Activated naive CD8-positive, alpha-beta T cell (primary cell): ENCODE measurements around the gene MEI1.
A peak's percentile ranks its signal among the peaks of the same experiment; 100 is the strongest.

Source experiments
- H3K27ac Mint-ChIP-seq: one replicate; pipeline ENCODE4 v1.8.0; 2021; ENCODE audit warnings: mixed read lengths
- H3K27me3 Mint-ChIP-seq: one replicate; pipeline ENCODE4 v1.8.0; 2021; ENCODE audit warnings: mixed read lengths
- H3K36me3 Mint-ChIP-seq: one replicate; pipeline ENCODE4 v1.8.0; 2021; ENCODE audit warnings: mixed read lengths
- H3K4me1 Mint-ChIP-seq: one replicate; pipeline ENCODE4 v1.8.0; 2021; ENCODE audit warnings: low read depth, mixed read lengths
- H3K4me3 Mint-ChIP-seq: one replicate; pipeline ENCODE4 v1.8.0; 2021; ENCODE audit warnings: mild to moderate bottlenecking, mixed read lengths
- H3K9me3 Mint-ChIP-seq: one replicate; pipeline ENCODE4 v1.8.0; 2021; ENCODE audit warnings: low read depth, mixed read lengths

MEI1 gene

DNA sequence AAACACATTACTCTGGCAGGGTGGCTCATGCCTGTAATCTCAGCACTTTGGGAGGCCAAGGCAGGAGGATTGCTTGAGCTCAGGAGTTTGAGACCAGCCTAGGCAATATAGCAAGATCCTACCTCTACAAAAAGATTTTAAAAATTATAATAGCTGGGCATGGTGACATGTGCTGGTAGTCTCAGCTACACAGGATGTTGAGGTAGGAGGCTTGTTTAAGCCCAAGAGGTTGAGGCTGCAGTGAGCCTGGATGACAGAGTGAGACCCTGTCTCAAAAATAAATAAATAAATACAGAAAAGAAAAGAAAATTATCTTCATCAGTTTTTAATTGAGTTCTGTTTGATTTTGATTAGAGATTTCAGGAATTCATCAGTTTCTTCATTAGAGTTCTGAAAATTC, 106.3 kb downstream of the MEI1 start:
- Mint-ChIP-seq H3K9me3 (no peaks in the 10 kb centered on the region), H3K36me3 (peaks cover 5% of the 10 kb centered on the region), H3K27me3 (no peaks in the 10 kb centered on the region), H3K4me3 (no peak overlapping the region), H3K27ac (no peak overlapping the region), H3K4me1 (peaks cover 28% of the 10 kb centered on the region)

DNA sequence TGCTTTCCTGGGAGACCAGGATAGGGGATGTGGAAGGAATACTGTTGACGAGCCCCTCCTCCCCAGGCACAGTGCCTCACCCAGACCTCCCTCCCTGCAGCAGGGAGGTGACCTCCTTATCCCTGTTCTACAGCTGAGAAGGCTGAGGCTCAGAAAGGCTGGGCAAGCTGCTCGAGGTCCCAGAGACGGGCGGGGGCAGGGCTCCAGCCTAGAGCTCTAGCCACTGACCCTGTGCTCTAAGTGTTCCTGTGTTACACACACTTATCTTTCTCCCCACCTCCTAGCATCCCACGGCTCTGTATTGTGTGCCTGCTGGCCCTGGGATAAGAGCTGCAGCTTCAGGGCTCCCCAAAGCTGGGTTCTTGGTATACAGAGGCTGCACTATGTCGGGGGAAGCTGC, 109.1 kb downstream of the MEI1 start:
- Mint-ChIP-seq H3K9me3 (no peaks in the 10 kb centered on the region), H3K27ac (no peak overlapping the region), H3K4me3 (no peak overlapping the region), H3K4me1 (peaks cover 10% of the 10 kb centered on the region), H3K27me3 (no peaks in the 10 kb centered on the region), H3K36me3 (peaks cover 5% of the 10 kb centered on the region)

DNA sequence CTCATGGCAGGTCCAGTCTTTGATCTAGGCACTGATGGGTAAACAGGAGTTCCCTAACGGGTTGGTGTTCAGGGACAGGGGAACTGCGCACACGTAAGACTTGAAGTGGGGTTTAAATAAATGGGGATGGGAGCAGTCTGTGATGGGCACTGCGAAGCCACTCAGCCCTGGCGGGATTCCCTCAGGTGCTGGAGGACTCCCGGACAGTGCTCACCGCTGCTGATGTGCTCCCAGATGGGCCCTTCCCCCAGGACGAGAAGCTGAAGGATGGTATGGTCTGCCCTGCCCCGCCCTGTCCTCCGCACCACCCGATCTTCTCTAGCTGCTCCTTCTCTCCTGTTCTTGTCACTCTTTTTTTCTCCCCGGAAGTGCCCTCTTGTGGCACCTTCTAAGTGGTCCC, 110.7 kb downstream of the MEI1 start:
- Mint-ChIP-seq H3K4me3 (no peak overlapping the region), H3K9me3 (no peaks in the 10 kb centered on the region), H3K27me3 (no peaks in the 10 kb centered on the region), H3K4me1 (peaks cover 4% of the 10 kb centered on the region), H3K27ac (no peak overlapping the region), H3K36me3 (peaks cover 5% of the 10 kb centered on the region)

DNA sequence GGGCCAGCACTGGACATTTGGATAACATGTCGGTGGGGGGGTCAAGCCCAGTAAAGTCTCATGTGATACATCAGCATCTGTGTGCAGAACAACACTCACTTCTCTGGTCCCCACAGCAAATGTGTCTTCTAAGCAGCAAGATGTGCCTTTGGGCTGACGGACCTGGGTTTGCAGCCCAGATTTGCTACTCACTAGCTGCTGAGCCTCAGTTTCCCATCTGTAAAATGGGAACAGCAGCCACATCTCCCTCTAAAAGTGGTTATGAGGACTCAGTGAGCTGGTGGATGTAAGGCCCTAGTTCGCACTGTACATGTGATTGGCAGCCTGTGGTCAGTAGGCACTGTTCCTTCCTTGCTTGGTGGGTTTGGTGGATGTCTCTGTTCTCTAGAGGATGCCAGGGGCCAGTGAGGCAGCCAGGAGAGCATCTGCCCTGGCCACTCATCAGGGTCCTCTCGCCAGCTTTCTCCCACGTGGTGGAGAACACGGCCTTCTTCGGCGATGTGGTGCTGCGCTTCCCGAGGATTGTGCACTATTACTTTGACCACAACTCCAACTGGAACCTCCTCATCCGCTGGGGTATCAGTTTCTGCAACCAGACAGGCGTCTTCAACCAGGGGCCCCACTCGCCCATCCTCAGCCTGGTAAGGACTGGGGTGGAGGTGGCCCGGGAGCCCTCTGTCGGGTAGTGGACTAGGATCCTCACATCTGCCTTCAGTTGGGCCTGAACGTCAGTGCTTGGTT, 113.7 kb downstream of the MEI1 start:
- no peak overlapping the region for H3K27ac Mint-ChIP-seq
- no peaks in the 10 kb centered on the region for H3K4me1 Mint-ChIP-seq
- H3K36me3 Mint-ChIP-seq = peaks cover 8% of the 10 kb centered on the region
- no peaks in the 10 kb centered on the region for H3K9me3 Mint-ChIP-seq
- H3K27me3 Mint-ChIP-seq = no peaks in the 10 kb centered on the region
- no peak overlapping the region for H3K4me3 Mint-ChIP-seq

DNA sequence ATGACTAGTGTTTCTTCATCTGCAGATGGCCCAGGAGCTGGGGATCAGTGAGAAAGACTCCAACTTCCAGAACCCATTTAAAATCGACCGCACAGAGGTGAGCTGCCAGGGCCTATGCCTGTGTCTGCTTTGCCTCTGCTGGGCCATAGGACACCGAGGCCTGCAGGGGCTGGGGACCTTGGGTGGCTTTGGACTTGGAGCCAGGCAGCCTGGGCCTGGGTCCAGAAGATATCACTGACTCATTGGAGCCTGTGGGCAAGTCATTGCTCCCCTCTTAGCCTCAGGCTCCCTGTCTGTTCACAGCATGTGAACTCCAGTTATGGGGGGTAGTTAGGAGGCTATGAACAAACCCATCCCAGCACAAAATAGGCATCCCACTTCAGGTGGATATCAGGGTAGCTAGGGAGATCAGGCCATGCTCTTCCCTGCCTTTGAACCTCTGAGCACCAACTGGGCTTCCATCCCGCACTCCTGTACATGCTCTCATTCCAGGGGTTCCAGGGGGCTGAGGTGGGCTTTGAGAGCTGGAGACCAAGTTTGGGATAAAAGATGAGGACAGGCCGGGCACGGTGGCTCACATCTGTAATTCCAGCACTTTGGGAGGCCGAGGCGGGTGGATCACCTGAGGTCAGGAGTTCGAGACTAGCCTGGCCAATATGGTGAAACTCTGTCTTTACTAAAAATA, 114.6 kb downstream of the MEI1 start:
- Mint-ChIP-seq H3K27ac (no peak overlapping the region), H3K27me3 (no peaks in the 10 kb centered on the region), H3K9me3 (no peaks in the 10 kb centered on the region), H3K36me3 (peaks cover 8% of the 10 kb centered on the region), H3K4me3 (no peak overlapping the region), H3K4me1 (no peaks in the 10 kb centered on the region)

DNA sequence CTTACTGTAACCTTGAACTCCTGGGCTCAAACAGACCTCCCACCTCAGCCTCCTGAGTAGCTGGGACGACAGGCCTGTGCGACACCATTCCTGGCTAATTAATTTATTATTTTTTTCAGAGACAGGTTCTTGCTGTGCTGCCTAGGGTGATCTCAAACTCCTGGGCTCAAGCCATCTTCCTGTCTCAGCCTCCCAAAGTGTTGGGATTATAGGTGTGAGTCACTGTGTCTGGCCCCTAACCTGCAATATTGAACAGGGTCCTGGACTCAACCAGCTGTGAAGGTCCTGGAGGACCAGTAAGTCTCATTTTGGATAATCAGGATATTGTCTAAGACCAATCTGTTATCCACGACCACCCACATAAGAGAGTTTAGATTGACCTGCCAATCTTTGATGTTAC, 116.4 kb downstream of the MEI1 start:
- H3K36me3 Mint-ChIP-seq = peaks cover 3% of the 10 kb centered on the region
- H3K27ac Mint-ChIP-seq = no peak overlapping the region
- no peak overlapping the region for H3K4me3 Mint-ChIP-seq
- H3K4me1 Mint-ChIP-seq = no peaks in the 10 kb centered on the region
- H3K9me3 Mint-ChIP-seq = no peaks in the 10 kb centered on the region
- H3K27me3 Mint-ChIP-seq = no peaks in the 10 kb centered on the region

DNA sequence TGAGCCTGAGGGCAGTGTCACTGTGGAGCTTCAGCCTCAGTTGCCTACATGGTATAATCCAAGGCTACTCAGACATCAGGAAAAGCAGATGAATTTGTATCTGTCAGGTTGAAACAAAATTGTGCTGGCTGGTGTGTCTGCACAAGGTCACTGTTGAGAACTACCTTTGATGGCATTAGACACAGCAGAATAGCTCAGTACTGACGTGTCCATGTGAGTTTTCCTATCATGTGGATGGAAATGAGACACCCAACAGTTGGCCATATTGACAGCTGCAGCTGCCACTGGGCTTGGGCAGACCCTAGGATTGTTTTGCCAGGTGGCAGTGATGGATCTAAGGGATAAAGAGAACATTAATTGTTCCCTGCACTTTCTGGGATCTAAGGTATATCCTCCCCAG, 116.9 kb downstream of the MEI1 start:
- Mint-ChIP-seq H3K36me3 (peaks cover 3% of the 10 kb centered on the region), H3K9me3 (no peaks in the 10 kb centered on the region), H3K4me1 (no peaks in the 10 kb centered on the region), H3K4me3 (no peak overlapping the region), H3K27me3 (no peaks in the 10 kb centered on the region), H3K27ac (no peak overlapping the region)

DNA sequence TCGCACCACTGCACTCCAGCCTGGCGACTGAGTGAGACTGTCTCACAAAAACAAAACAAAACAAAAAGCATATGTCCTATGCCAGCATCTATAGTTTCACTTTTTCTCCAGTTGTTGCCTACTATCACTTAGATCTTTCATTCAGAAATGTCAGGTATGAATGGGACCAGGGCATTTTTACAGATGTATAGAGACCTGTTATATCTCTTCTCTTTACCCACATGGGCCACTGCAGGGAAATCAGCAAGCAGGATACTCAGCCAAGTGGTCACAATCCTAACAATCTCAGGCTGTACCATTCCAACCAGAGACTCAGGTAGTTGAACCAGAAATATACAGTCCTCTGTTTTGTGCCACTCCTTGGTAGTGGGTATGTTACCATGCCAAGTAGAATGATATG, 117.6 kb downstream of the MEI1 start:
- Mint-ChIP-seq H3K4me3 (no peak overlapping the region), H3K36me3 (peaks cover 3% of the 10 kb centered on the region)

DNA sequence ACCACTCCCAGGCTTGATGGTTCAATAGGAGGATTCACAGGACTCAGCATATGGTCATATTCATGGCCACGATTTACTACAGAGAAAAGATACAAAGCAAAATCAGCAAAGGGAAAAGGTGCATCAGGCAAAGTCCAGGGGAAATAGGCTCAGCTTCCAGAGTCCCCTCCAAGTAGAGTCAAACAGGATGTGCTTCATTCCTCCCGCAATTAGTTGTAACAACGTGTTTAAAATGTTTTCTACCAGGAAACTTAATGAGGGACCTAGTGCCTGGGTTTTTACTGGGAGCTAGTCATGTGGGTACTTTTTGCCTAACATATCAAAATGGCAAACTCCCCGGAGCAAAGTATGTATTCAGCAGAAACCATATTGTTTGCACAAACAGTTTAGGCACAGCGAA, 118.7 kb downstream of the MEI1 start:
- Mint-ChIP-seq H3K9me3 (no peaks in the 10 kb centered on the region), H3K27ac (no peak overlapping the region), H3K36me3 (peaks cover 3% of the 10 kb centered on the region), H3K27me3 (no peaks in the 10 kb centered on the region), H3K4me3 (no peak overlapping the region), H3K4me1 (peaks cover 16% of the 10 kb centered on the region)

More for the DNA sequence above, 117.6 kb downstream of the MEI1 start:
- Mint-ChIP-seq H3K27me3 (no peaks in the 10 kb centered on the region), H3K9me3 (no peaks in the 10 kb centered on the region), H3K4me1 (peaks cover 5% of the 10 kb centered on the region), H3K27ac (no peak overlapping the region)

DNA sequence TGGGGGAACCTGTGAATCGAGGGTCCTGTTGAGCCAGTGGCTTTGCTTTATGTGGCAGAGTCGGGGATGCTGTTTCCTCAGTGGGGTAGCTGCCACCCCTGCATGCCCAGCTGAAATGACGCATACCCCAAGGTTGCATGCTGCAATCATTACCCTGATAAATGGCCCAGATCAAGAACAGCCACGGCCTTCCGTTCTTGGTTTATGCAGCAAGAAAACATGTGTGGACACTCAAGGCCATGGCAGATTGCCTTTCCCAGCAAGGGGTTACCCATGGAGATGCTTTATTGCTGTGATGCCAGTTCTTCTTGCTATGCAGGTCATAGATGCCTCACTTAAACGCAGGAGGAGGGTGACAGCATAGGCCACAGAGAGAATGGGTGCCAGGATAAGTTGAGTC, 119.3 kb downstream of the MEI1 start:
- H3K4me3 Mint-ChIP-seq = no peak overlapping the region
- no peaks in the 10 kb centered on the region for H3K9me3 Mint-ChIP-seq
- H3K4me1 Mint-ChIP-seq = peaks cover 18% of the 10 kb centered on the region
- peaks cover 3% of the 10 kb centered on the region for H3K36me3 Mint-ChIP-seq
- H3K27me3 Mint-ChIP-seq = no peaks in the 10 kb centered on the region
- no peak overlapping the region for H3K27ac Mint-ChIP-seq

DNA sequence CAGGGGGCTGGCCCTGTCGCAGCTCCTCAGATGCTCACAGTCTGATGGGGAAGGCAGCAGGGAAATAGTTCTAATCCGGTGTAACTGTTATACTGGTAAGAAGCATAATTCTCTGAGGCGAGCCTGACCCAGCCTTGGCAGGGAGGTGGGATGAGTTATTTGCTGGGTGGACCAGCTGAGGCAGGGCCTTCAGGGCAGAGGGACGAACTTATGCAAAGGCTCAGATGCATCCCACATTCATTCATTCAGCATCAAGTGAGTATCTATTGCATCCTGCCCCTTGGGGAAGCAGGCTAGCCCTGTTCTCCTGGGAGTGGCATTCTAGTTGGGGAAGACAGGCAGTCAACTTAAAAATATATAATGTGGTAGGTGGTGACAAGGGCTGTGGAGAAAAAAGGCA, 120.0 kb downstream of the MEI1 start:
- peaks cover 7% of the 10 kb centered on the region for H3K36me3 Mint-ChIP-seq
- H3K9me3 Mint-ChIP-seq = no peaks in the 10 kb centered on the region
- H3K4me1 Mint-ChIP-seq = peaks cover 25% of the 10 kb centered on the region
- H3K4me3 Mint-ChIP-seq = no peak overlapping the region
- H3K27me3 Mint-ChIP-seq = no peaks in the 10 kb centered on the region
- no peak overlapping the region for H3K27ac Mint-ChIP-seq

DNA sequence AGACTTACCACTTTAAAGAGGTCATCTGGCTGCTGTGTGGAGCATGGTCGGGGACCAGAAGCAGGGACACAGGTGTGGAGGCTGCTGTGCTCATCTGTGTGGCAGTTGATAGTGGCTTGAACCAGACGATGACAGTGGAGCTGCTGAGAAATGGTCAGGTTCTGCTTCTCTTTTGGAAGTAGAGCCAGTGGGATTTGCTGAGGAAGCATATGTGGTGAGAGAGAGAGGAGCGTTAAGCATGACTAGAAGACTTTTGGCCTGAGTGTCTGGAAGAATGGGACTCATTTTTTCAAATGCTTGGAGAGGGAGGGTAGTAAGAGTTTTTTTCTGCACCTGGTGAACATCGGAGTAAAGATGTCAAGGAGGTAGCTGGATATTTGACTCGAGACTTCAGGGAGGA, 121.1 kb downstream of the MEI1 start:
- no peaks in the 10 kb centered on the region for H3K27me3 Mint-ChIP-seq
- H3K36me3 Mint-ChIP-seq = peaks cover 8% of the 10 kb centered on the region
- no peak overlapping the region for H3K4me3 Mint-ChIP-seq
- H3K9me3 Mint-ChIP-seq = no peaks in the 10 kb centered on the region
- peaks cover 27% of the 10 kb centered on the region for H3K4me1 Mint-ChIP-seq
- H3K27ac Mint-ChIP-seq = peak overlapping the region; percentile 51

DNA sequence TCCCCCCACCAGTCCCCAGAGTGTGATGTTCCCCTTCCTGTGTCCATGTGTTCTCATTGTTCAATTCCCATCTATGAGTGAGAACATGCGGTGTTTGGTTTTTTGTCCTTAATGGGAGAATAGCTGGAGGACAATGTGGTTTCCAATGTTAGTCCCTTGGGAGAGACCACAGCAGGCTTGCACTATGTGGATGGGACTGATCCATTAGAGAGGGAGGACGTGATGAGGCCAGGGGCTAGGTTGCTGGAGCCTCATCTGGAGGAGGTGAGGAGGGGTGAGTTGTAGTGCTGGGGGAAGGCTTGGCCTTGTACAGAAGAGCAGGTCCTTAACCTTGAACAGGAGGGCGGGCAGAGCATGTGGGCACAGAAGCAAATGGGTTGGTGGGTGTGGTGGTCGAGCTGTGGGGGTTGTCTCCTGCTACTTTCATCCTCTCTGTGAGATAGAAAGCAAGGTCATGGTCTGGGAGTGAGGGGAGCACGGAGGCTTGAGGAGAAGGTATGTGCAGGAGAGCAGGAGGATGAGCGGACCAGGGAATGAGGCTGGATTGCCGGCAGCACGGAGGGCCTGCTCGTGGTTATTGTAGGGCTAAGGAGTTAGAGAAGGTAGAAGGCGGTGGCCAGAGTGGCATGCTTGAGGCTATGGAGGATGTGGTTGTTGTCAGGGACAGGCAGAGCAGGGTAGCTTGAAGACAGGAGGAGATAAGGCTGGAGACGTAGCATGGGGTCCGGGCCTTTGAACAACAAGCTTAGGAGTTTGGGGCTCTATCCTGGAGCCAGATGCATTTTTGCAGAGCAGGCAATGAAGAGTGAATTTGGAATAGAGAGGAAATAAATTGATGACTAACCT, 122.4 kb downstream of the MEI1 start:
- H3K27ac Mint-ChIP-seq = peak overlapping the region; percentile 96
- no peaks in the 10 kb centered on the region for H3K27me3 Mint-ChIP-seq
- H3K9me3 Mint-ChIP-seq = no peaks in the 10 kb centered on the region
- peaks cover 6% of the 10 kb centered on the region for H3K36me3 Mint-ChIP-seq
- peaks cover 27% of the 10 kb centered on the region for H3K4me1 Mint-ChIP-seq
- no peak overlapping the region for H3K4me3 Mint-ChIP-seq

DNA sequence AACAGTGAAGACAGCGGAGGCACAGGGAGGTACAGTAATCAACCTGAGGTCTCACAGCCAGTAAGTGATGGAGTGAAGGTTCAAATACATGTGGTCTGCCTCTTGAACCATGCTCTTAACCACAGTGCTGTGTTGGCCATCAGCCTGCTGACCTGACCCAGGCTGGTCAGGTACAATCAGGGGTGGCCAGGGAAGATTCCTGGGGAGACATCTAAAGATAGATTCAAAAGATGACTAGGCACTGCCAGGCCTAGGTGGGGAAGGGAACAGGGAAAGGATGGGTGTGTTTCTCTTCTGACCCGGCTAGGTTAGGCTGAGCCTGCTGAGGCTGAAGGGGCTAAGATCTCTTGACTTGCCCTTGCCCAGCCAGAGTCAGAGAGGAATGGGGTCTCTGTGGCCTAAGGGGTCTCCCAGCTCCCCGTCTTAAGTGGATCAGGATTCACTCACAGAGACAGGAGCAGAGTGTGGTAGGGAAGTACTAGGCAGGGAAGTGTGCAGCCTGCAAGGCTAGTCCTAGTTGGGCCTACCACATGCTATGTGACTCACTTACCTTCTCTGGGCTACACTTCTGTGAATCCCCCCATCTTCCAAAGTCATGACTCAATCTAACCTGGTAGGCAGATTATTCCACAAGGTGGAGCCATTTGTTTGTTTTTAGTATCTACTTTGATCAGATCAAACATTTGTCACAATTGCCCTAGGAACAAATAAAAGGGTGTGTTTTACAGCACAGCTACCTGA, 123.2 kb downstream of the MEI1 start:
- Mint-ChIP-seq H3K4me1 (peaks cover 27% of the 10 kb centered on the region), H3K9me3 (no peaks in the 10 kb centered on the region), H3K36me3 (peaks cover 6% of the 10 kb centered on the region), H3K27me3 (no peaks in the 10 kb centered on the region), H3K4me3 (peak overlapping the region; percentile 28), H3K27ac (peak overlapping the region; percentile 96)

DNA sequence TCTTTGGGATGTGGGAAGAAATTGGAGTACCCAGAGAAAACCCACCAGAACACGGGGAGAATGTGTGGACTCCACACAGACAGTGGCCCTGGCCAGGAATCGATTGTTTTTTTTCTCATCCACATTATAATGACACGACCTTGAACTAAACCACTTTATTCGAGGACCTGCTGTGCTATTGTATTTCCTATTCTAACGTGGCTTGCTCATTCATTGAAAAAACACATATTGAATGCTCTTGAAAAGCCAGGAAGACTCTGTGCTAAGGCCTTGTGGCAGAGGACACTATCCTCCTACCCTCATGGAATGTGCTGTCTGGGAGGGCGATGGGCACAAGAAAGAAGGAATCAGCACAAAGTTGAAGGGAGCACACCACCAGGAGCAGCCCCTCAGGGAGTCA, 124.5 kb downstream of the MEI1 start:
- H3K4me1 Mint-ChIP-seq = peaks cover 31% of the 10 kb centered on the region
- H3K36me3 Mint-ChIP-seq = peaks cover 6% of the 10 kb centered on the region
- peak overlapping the region; percentile 75 for H3K27ac Mint-ChIP-seq
- no peak overlapping the region for H3K4me3 Mint-ChIP-seq
- no peaks in the 10 kb centered on the region for H3K27me3 Mint-ChIP-seq
- H3K9me3 Mint-ChIP-seq = no peaks in the 10 kb centered on the region
